OCI-LY7 (cell line): ENCODE data around the gene CD248.

Experiments used
- EZH2phosphoT487 ChIP-seq: fragments of 200-600 bp; sonication (generic); IDR thresholded peaks from 2 replicates; pipeline ENCODE4 v1.6.1; 2018; ENCODE audit warnings: low read depth, borderline replicate concordance, mild to moderate bottlenecking, mixed run types, antibody characterized with exemption, low read length, moderate library complexity, mixed read lengths
- TF ChIP-seq, protein P1 (sequence below): fragments of 200-600 bp; sonication (generic); conservative IDR thresholded peaks from 2 replicates; pipeline ENCODE4 v1.5.1; 2014; ENCODE audit warnings: mild to moderate bottlenecking, antibody characterized with exemption, low read length, moderate library complexity, mixed read lengths

DNA sequence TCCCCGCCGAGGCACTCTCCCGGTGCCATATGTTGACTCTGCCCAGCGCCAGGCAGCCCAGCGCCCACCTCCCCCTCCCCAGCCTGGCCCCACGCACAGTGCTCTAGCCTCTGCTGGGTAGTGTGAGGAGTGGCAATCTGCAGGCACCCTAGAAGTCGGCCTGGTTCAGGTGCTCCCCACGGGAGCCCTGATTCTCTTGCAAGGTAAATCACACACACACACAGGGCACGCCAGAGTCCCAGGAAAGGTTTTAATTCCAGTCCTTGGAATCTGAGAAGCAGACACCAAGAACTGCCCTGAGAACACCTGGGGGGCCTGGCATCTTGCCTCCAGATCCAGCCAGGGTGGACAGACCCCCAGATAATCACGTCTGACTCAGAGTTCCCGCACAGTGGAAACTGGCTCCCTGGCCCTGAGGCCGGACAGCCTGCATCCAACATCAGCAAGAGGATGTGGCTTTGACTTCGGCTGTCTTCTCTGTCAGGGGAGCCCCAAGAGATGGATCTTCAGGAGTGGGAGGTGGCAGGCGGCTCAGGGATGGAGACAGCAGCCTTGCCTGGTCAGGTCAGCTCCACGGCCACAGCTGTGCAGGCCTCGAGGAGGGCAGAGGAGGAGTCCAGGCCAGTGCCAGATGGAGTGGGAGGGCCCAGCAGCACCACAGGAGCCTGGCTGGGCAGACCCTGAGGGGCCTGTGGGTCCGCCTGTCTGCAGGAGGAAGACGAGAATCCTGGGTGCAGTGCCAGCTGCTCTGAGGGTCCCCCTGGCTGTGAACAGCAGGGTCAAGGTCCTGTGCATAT lies 20.5 kb upstream of the CD248 start:
- TF ChIP-seq, protein P1, sequence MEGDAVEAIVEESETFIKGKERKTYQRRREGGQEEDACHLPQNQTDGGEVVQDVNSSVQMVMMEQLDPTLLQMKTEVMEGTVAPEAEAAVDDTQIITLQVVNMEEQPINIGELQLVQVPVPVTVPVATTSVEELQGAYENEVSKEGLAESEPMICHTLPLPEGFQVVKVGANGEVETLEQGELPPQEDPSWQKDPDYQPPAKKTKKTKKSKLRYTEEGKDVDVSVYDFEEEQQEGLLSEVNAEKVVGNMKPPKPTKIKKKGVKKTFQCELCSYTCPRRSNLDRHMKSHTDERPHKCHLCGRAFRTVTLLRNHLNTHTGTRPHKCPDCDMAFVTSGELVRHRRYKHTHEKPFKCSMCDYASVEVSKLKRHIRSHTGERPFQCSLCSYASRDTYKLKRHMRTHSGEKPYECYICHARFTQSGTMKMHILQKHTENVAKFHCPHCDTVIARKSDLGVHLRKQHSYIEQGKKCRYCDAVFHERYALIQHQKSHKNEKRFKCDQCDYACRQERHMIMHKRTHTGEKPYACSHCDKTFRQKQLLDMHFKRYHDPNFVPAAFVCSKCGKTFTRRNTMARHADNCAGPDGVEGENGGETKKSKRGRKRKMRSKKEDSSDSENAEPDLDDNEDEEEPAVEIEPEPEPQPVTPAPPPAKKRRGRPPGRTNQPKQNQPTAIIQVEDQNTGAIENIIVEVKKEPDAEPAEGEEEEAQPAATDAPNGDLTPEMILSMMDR: no peak
- no peak for TF ChIP-seq EZH2phosphoT487
